RPMI8226 (cell line): Measurements from ENCODE around the gene SHISAL1.
A peak's percentile ranks its signal among the peaks of the same experiment; 100 is the strongest.
"Not testable (repeated sequence)": the region's sequence is repeated elsewhere in the genome, so short reads cannot be mapped to it uniquely, and the experiment has no call there.

ENCODE experiments used
- DNase-seq: peaks from one replicate; pipeline ENCODE4 v3.0.0-alpha.2; 2015

The SHISAL1 gene

DNA sequence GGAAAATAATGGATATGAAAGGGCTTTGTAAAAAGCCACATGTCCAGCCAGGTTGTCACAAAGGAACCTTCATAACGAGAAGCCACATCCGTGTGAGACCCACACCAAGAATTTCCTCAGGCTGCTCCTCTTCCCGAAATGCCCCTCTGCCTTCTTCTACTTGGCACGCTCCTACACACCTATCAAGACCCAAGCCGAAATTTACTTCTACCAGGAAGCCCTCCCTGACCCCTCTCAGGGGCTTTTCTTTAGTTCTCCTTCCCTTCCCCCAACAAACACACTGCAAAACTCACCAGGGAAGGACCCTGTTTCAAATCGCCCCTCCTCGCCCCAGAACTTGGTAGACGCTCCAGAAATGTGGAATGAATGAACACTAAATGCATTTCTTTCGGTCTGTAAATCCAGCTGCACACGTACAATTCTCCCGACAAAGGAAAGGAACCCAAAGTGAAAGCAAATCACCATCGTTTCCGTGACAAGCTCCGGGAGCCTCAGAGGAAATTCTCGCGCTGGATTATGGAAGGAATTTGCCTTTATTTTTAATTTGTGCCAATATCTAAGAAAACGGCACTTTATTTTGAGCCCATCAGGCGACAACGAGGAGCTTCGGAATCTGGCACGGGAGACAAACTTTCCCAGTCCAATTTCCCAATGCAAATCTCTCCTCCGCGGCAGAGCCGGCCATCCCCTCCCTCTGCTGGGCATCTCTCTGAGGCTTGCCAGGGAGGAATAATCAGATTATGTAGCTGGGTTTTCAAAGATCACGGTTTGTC lies 13.2 kb upstream of the SHISAL1 start:
- DNase-seq: no peak

DNA sequence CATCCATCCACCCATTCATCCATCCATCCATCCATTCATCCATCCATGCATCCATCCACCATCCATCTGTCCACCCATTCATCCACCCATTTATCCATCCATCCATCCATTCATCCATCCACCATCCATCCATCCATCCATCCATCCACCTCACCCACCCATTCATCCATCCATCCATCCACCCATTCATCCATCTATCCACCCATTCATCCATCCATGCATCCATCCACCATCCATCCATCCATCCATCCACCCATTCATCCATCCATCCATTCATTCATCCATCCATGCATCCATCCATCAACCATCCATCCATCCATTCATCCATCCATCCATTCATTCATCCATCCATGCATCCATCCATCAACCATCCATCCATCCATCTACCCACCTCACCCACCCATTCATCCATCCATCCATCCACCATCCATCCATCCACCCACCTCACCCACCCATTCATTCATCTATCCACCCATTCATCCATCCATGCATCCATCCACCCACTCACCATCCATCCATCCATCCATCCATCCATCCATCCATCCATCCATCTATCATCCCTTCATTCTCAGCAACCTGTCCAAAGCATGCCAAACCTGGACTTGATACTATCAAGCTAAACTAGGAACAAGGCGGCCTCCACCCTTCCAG lies 10.5 kb upstream of the SHISAL1 start:
- DNase-seq: not testable (repeated sequence)

DNA sequence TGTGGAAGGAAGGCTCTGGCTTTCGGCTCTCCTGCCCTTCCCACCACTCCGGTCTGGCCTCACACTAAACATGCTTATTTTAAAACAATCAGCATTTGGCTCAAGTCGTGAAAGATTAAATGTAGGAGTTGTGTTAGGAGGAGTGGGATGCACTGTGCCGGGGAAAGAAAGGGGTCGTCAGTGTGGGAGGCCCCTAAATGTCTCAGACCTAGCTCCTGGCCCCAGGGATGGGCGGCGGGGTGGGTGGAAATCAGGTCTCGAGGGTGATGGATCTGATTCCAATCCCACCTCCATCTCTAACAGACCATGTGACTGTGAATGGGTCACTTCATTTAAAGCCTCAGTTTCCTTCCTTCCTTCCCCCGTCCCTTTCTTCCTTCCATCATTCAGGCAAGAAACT lies 6.9 kb upstream of the SHISAL1 start:
- DNase-seq: no peak

- DNase-seq: no peak
Observed at GRCh38 chr22:44318751-44319150, 6.0 kb upstream of the SHISAL1 start.

DNA sequence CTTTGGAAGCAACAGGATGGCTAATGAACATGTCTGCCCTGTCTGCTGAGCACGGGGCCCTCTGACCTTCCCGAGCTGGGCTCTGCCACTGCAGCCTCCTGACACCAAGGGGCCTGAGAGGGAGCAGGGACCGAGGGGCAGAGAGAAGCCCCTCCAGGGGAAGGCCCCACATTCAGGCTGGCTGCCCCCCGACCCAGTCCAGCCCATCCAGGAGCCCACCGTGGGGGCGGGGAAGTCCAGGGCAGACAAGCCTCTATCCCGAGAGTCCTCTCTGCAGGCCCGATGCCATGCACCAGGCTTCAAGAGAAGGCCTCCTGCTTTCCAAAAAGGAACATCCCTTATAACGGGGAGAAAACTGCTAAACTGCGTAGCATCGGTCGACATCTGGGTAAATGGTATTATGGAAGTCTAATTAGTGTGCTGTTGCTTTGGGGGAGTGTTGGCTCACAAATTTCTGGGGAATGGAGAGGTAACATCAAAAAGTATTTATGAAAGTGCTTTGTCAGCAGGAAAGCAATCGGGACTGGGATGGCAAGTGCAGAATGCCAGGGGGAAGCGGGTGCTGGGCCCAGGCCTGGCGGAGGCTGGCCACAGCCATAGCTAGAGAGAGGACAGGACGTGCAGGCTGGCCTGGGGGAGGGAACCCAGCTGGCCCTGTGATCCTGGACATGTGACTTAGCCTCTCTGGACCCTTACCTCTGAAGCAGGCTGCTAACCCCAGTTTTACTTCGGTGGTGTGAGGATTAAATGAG lies 5.3 kb upstream of the SHISAL1 start:
- no peak for DNase-seq

DNA sequence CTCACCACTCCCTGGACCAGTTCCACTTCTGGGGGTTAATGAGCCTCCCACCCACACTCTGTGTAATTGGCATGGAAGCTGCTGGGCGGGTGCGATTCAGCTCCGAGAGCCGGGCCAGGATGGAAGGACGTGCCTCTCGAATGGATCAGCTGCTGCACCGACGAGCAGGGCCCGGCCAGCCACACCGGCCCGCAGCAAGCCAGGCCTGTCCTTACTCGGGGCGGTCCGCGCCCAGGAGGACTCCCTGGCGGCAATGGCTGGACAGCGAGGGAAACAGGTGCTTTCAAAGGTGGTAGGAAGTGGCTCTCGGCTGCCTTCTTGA lies 4.3 kb upstream of the SHISAL1 start:
- no peak for DNase-seq

GRCh38 chr22:44316393-44317122 lies 3.8 kb upstream of the SHISAL1 start:
- peak; percentile 45 for DNase-seq

GRCh38 chr22:44314425-44315067 lies 1.8 kb upstream of the SHISAL1 start:
- DNase-seq: no peak

DNA sequence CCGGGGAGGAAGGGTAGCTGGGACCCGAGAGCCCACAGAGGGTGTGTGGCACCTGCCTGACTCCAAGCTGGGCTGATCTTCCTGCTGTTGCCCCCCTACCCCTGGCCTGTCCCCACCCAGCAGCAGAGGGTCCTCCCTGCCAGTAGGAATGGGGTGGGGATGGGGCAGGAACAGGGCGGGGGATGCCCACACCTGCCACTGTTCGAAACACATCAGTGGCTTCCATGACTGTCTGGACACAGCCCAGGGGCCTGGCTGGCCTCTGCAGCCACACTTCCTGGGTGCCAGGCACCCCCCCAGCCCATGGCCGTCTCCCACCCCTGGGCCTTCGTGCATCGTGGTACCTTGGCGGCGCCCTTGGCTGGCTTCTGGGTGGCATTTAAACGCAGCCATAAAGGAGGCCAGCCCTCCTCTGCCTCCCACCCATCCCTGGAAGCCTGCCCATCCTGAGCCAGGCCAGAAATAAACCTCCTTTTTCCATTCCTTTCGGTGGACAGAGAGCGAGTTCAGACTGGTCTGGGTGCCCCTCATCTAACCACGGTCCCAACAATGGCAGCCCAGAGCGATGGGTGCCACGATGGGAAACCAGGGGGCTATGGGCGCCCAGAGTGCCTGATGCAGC lies 745 bp upstream of the SHISAL1 start:
- DNase-seq: no peak

- DNase-seq: no peak
Observed at GRCh38 chr22:44311855-44312170, 938 bp downstream of the SHISAL1 start.

DNA sequence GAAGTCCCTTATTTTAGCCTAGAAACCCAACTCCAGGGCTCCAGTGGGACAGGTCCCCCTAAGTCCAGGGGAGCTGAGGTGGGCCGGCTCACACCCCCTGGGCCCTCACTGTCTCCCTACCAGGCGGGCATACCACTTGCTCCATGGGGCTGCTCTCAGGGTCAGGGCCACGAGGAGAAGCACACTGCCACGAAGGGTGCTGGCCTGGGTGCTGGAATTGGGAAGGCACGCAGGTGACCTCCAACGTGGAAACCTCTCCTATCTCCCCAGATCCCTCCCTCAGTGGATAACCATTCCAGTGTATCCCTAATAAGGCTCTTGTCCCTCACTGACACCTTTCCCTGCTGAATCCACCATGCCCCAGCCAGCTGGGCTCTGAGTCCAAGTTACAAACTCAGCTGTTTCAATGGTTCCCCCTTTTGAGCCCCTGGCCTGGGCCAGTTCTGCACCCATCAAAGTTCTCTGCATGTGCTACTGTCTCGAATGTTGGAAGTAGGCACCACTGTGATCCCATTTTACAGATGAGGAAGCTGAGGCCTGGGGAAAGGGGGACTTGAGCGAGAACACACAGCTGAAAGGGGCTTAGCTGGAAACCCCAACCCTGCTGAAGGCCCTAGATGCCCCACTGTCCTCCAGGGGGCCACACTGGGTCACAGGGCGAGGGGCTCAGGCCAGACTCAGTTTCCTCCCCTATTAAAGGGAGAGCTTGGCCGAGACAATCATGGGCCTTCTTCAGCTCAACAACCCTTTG lies 1.5 kb downstream of the SHISAL1 start:
- no peak for DNase-seq

GRCh38 chr22:44309647-44310046 lies 3.1 kb downstream of the SHISAL1 start:
- DNase-seq: no peak

GRCh38 chr22:44309137-44309536 lies 3.6 kb downstream of the SHISAL1 start:
- DNase-seq: no peak

DNA sequence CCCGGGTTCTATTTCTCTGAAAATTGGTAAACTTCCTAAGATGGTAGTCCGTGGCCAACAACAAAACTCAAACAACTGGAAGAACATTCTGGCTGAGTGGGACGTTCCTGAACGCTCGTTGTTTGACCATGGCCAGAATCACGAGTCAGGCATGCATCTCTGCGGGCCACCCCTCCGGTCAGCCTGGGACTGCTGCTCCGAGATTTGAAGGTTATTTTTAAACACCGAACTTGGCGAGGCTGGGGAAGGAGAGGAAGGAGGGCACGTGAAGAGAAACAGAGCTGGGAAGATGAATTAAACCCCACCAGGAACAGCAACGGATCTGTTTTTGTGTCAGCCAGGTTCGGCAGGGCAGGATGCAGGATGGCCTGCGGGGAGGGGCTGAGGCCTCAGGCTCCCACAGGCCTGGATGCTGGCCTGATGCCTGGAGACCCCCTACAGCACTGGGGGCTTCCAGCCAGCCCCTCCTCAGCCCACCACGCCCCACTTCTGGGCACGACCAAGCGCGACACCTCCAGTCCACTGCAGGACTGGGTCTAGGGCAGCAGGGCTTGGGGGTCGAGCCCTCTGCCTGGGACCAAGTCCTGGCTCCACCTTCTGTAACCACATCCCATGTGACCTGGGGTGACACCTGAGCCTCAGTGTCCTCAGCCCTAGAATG lies 5.1 kb downstream of the SHISAL1 start:
- DNase-seq: no peak

DNA sequence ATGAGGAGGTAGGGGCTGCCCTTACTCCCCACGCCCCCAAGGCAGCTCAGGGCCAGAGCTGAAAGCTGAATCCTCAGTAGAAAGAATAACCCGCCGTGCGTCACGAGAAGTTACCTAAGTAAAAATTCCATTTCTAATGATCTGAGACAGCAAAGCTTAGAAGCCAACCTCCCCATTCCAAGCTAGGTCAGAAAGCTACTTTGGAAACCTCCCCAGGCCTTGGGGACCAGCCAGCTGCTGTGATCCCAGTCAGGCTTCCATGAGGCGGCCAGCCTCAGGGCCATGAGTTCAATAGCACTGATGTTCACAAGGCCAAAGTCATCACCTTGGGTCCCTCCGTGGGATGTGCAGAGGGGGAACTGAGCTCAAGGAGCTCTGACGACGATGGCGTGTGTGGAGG lies 6.9 kb downstream of the SHISAL1 start:
- no peak for DNase-seq

DNA sequence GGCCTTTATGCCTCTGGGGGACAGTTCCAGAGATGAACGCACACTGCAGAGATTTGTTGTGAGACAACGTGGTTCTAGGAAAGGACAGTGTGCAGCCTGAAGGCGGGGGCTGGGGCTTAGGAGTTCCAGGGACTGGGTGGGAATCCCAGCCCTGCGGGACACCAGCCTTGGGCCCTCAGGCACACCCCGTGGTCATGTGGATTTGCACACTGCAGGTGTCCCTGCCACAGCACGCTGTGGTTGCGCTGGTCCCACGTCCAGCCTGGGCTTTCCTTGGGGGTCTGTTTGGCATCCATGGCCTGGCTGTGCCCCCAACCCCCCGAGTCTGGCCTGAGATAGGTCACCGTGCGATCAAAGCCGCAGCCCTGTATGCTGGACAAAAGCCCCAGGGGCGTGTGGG lies 7.3 kb downstream of the SHISAL1 start:
- DNase-seq: no peak

DNA sequence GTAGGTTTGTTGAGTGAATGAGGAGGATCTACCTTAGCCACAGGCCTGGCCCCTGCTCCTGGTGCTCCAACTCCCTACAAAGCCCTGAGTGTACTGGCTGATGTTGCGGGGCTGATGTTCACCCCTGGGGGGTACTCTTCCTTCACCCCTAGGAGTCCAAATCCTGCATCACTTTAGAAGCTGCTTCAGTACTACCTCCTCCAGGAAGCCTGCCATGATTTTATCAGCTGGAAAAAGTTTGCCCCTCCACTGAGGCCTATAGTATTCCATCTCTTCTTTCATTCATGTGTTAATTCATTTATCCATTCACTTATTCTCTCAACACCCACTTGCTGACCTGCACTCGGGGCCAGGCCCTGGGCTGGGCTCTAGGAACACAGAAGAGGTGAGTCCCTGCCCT lies 7.8 kb downstream of the SHISAL1 start:
- DNase-seq: no peak

DNA sequence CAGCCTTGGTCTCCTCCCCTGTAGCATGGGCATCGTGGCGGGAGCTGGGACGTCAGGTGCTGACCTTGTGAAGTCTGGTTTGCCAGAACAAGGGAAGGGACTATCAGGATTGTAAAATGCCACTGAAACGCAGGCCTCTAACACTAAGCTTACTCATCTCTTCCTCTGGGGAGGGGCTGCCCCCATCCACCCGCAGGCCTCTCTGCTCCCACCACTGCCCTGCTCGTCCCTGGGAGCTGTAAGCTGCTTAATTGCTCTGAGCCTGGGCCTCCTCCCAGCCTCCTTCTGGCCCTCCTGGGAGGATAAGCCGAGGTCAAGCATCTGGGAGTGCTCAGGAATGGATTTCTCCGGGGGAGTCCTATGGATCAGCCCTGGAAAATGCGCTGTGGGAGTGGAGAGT lies 8.4 kb downstream of the SHISAL1 start:
- DNase-seq: no peak

GRCh38 chr22:44302363-44302762 lies 10.4 kb downstream of the SHISAL1 start:
- DNase-seq: not testable (repeated sequence)

- no peak for DNase-seq
Observed at GRCh38 chr22:44301039-44301438, 11.7 kb downstream of the SHISAL1 start.

DNA sequence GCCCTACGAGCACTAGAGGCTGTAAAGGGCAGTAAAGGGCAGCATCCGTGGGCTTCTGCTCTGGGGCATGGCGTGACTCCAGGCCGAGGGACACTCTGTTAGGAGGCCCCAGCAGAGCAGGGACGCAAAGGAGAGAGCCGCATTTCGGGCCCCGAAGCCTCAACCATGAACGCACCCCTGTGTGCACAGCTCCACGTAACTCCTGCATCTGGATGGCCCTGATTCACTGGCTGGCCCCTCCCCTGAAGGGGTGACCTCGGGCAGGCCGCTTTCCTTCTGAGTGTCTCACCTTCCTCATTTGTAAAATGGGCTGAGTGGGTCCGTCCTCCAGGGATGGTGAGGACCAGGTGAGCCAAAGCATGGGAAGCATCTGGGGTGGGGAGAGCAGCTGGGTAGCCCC lies 13.6 kb downstream of the SHISAL1 start:
- DNase-seq: no peak
